ENCODE measurements around the gene PLCL2. TPM values are rescaled to one million over a fixed set of nuclear protein-coding genes. Genes with fewer than 3 reads are reported as not detected.
"Not testable (repeated sequence)": the region's sequence is repeated elsewhere in the genome, so short reads cannot be mapped to it uniquely, and the experiment has no call there.

The PLCL2 gene
- total and polyA plus RNA-seq, 7 donors: 8.0 to 12.6 (median 11.6) TPM

DNA sequence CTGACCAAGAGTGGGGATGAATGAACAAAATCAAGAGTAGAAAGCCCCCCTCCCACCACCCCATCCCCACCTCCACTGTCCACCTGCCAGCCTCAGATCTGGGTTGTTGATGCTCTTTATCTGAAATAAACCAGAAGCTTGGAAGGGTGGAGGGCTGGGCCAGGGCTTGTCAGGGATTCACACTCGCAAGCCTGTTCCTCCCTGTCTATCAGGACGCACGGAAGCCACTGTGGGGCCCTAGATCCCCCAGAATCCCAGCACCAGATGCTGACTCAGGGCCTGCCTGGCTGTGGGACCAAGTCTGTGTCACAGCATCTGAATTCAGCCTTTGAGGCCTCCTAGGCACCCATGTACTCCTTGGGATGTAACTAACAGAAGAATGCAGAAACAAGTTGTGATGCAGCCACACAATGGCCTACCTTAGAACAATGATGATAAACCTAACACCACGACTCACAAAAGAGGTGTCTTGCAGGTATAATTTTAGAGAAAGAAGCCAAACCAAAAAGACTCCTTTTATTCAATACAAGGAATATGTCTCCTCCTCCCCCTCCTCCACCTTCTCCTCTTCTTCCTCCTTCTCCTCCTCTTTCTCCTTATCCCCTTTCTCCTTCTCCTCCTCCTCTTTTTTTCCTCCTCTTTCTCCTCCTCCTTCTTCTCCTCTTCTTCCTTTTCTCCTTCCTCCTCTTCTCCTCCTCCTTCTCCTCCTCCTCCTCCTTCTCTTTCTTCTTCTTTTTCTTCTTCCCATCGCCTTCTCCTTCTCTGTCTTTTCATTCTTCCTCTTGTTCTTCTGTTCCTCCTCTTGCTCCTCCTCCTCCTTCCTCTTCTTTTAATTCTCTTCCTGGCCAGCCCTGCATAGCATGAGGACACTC, 234.7 kb downstream of the PLCL2 start:
- Histone ChIP-seq H3K4me3 (no peak overlapping the region), H3K9me3 (peaks cover 0 to 3% (median under 1%) of the 10 kb centered on the region in 4 donors), H3K27me3 (no peaks in the 10 kb centered on the region), H3K27ac (no peak overlapping the region), H3K36me3 (no peaks in the 10 kb centered on the region), H3K4me1 (no peaks in the 10 kb centered on the region)
- no peak for DNase-seq
- intact Hi-C loops (cut with DNase I): no loop called here
- TF ChIP-seq EP300 (IDR thresholded peaks at IDR 0.05) (no peak), POLR2A (IDR thresholded peaks at IDR 0.05) (no peak), POLR2AphosphoS5 (IDR thresholded peaks at IDR 0.05) (no peak)
- TF ChIP-seq, protein P1, sequence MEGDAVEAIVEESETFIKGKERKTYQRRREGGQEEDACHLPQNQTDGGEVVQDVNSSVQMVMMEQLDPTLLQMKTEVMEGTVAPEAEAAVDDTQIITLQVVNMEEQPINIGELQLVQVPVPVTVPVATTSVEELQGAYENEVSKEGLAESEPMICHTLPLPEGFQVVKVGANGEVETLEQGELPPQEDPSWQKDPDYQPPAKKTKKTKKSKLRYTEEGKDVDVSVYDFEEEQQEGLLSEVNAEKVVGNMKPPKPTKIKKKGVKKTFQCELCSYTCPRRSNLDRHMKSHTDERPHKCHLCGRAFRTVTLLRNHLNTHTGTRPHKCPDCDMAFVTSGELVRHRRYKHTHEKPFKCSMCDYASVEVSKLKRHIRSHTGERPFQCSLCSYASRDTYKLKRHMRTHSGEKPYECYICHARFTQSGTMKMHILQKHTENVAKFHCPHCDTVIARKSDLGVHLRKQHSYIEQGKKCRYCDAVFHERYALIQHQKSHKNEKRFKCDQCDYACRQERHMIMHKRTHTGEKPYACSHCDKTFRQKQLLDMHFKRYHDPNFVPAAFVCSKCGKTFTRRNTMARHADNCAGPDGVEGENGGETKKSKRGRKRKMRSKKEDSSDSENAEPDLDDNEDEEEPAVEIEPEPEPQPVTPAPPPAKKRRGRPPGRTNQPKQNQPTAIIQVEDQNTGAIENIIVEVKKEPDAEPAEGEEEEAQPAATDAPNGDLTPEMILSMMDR (IDR thresholded peaks at IDR 0.05): no peak
- 88 to 91% methylated on average over 5 of the region's 5 CpGs for WGBS, 2 donors

DNA sequence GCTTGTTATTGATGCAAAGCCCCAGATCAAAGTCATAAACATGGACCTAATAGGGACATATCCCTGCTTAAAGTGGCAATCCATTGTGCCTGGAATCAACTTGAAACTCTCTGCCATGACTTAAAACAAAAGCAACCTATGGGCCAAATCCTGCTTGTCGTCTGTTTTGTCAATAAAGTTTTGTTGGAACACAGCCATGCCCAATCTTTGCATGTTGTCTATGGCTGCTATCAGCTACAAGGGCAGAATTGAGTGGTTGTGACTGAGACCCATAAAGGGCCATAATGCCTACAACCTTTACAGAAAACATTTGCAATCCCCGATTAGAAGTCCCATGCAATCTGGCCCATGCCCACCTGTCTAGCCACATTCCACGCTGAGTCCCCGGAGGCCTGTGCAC, 235.4 kb downstream of the PLCL2 start:
- no peak for DNase-seq
- intact Hi-C loops (cut with DNase I): no loop called here
- 78 to 89% methylated on average over 4 of the region's 4 CpGs for WGBS, 2 donors
- TF ChIP-seq, protein P1 (IDR thresholded peaks at IDR 0.05): no peak
- no peak for TF ChIP-seq EP300 (IDR thresholded peaks at IDR 0.05)
- TF ChIP-seq POLR2AphosphoS5 (IDR thresholded peaks at IDR 0.05): no peak
- no peak for TF ChIP-seq POLR2A (IDR thresholded peaks at IDR 0.05)
- Histone ChIP-seq H3K27ac (no peak overlapping the region), H3K4me1 (no peaks in the 10 kb centered on the region), H3K27me3 (no peaks in the 10 kb centered on the region), H3K9me3 (peaks cover 0 to 3% (median under 1%) of the 10 kb centered on the region in 4 donors), H3K36me3 (no peaks in the 10 kb centered on the region), H3K4me3 (no peak overlapping the region)

DNA sequence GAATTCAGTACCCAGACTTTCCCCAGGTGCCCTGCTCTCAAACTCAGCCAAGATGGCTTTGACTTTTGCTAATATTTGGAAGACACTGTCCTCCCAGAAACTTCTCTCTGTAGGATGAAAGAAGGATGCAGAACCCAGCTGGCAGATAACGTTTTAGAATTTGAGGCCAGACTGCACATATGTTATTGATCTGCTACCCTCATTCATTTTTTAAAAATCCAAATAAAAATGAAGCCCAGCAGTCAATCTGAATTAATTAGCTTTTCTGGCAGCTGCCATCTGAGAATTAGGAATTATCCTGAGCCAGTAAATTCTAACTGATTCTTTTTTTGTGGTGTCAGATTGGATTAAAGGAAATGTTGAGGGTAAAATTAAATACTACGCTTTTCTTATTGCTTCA, 236.6 kb downstream of the PLCL2 start:
- no peak for DNase-seq
- no peak overlapping the region for H3K27ac ChIP-seq
- no peaks in the 10 kb centered on the region for H3K4me1 ChIP-seq
- H3K9me3 ChIP-seq: peaks cover 0 to 3% (median under 1%) of the 10 kb centered on the region in 4 donors
- TF ChIP-seq EP300 (IDR thresholded peaks at IDR 0.05): no peak
- intact Hi-C loops (cut with DNase I): no loop called here
- WGBS, 2 donors: 72 to 81% methylated on average over 2 of the region's 2 CpGs
- H3K36me3 ChIP-seq: no peaks in the 10 kb centered on the region
- H3K4me3 ChIP-seq: no peak overlapping the region
- no peaks in the 10 kb centered on the region for H3K27me3 ChIP-seq

DNA sequence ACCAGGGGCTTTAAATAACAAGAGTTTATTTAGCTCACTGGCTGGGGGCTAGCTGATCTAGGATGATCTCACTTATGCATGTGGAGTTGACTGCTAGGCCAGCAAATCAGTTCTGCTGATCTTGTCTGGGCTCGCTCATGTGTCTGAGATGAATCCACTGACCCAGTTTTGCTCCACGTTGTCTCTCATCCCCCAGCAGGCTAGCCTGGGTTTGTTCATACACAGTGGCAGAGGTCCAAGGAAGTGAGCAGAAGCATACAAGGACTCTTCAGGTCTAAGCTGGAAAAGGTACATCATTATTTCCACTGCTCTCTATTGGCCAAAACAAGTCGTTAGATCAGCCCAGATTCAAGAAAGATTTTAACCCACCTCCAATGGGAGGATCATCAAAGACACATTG, 238.0 kb downstream of the PLCL2 start:
- 91% methylated on average over 3 of the region's 3 CpGs for WGBS, 2 donors
- no peaks in the 10 kb centered on the region for H3K27me3 ChIP-seq
- no peak overlapping the region for H3K4me3 ChIP-seq
- TF ChIP-seq, protein P1 (IDR thresholded peaks at IDR 0.05): no peak
- TF ChIP-seq EP300 (IDR thresholded peaks at IDR 0.05) (no peak), POLR2A (IDR thresholded peaks at IDR 0.05) (no peak), POLR2AphosphoS5 (IDR thresholded peaks at IDR 0.05) (no peak)
- peaks cover 0 to 3% (median under 1%) of the 10 kb centered on the region in 4 donors for H3K9me3 ChIP-seq
- no peak overlapping the region for H3K27ac ChIP-seq
- H3K4me1 ChIP-seq: no peaks in the 10 kb centered on the region
- DNase-seq: no peak
- H3K36me3 ChIP-seq: no peaks in the 10 kb centered on the region
- intact Hi-C loops (cut with DNase I): no loop called here

DNA sequence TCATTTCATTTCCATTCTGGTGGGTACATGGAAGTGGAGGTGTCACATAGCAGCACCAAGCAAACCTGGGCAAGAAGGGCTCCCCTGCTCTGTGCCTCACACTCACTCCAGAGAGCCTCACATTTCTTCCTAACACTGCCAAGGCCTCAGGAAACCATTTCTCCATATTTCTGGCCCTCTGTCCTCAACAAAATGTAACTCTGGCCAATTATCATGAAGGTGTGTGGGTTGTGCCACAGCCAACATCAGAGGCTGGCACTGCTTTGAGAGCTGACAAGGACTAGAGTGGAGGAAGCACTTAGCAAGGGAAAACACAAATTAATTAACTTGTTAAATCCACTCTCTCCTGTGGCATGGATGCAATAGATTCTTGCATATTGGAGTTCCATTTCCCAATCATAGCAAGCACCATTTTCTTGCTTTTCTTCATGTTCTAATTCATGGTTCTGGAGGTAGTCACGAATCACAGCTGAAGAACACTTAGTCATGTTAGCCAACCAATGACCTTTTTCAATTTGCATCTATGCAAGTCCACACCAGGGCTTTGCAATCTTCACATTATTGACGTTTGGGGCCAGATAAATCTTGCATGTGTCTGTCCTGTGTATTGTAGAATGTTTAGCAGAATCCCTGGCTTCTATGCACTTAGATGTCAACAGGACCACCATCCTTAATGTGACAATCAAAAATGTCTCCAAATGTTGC, 241.1 kb downstream of the PLCL2 start:
- Histone ChIP-seq H3K27ac (no peak overlapping the region), H3K9me3 (peaks cover 0 to 3% (median under 1%) of the 10 kb centered on the region in 4 donors), H3K27me3 (no peaks in the 10 kb centered on the region), H3K4me3 (no peak overlapping the region), H3K4me1 (no peaks in the 10 kb centered on the region), H3K36me3 (no peaks in the 10 kb centered on the region)
- no peak for TF ChIP-seq POLR2AphosphoS5 (IDR thresholded peaks at IDR 0.05)
- TF ChIP-seq, protein P1 (IDR thresholded peaks at IDR 0.05): no peak
- TF ChIP-seq EP300 (IDR thresholded peaks at IDR 0.05): no peak
- no peak for TF ChIP-seq POLR2A (IDR thresholded peaks at IDR 0.05)
- 51 to 74% methylated on average over 2 of the region's 2 CpGs for WGBS, 2 donors
- no peak for DNase-seq
- intact Hi-C loops (cut with DNase I): no loop called here

DNA sequence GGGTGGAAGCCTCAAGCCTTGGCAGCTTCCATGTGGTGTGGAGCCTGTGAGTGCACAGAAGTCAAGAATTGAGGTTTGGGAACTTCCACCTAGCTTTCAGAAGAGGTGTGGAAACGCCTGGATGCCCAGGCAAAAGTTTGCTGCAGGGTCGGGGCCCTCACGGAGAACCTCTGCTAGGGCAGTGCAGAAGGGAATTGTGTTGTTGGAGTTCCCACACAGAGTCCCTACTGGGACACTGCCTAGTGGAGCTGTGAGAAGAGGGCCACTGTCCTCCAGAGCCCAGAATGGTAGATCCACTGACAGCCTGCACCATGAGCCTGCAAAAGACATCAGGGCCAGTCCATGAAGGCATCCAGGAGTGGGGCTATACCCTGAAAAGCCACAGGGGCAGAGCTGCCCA, 243.9 kb downstream of the PLCL2 start:
- WGBS, 2 donors: 86 to 91% methylated on average over 3 of the region's 3 CpGs
- DNase-seq; intact Hi-C loops (cut with DNase I); H3K9me3 ChIP-seq; H3K27me3 ChIP-seq; H3K4me3 ChIP-seq; H3K36me3 ChIP-seq; H3K4me1 ChIP-seq; H3K27ac ChIP-seq: not testable (repeated sequence)
